ENCODE data around the gene LGALS1. TPM values are rescaled to one million over a fixed set of nuclear protein-coding genes. Genes with fewer than 3 reads are reported as not detected.
"Not testable (repeated sequence)": the region's sequence is repeated elsewhere in the genome, so short reads cannot be mapped to it uniquely, and the experiment has no call there.

The LGALS1 gene
- total and polyA plus RNA-seq, 5 donors from 2014 or later = 209 to 829 (median 402) TPM

DNA sequence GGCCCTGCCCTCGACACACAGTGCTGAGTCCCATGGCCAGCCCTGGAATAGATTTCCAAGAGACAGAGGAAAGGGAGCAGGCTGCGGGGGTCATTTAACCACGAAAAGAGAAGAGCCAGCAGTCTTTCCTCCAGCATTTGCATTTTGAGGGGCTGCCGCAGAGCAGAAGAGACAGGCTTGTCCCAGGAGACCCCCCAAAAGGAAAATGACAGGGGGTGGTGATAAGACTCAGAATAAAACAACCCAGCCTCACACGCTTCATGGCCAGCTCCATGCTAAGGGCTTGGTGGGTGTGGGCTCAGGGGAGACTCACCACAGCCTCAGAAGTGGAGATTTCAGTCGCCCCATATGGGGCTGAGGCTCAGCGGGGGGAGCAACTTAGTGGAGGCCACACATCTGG lies 38.3 kb downstream of the LGALS1 start:
- Mint-ChIP-seq H3K9me3 (no peaks in the 10 kb centered on the region), H3K4me3 (no peak overlapping the region), H3K4me1 (peaks cover 0 to 3% (median 0%) of the 10 kb centered on the region in 4 donors), H3K36me3 (peaks cover 14% of the 10 kb centered on the region), H3K27me3 (no peaks in the 10 kb centered on the region), H3K27ac (no peak overlapping the region)
- no peak for ATAC-seq (ENCODE audit: low read depth in 2 of 2)
- Histone ChIP-seq H3K9me3 (ENCODE audit: control insufficient read depth in 2 of 2, low read length in 2 of 2) (no peaks in the 10 kb centered on the region), H3K27me3 (ENCODE audit: control insufficient read depth, insufficient read depth, low read length) (no peaks in the 10 kb centered on the region), H3K4me3 (ENCODE audit: low read depth, low read length) (no peak overlapping the region), H3K36me3 (ENCODE audit: control insufficient read depth, insufficient read depth, low read length) (no peaks in the 10 kb centered on the region), H3K27ac (ENCODE audit: insufficient read depth, low read length, poor library complexity, severe bottlenecking) (no peak overlapping the region), H3K4me1 (ENCODE audit: control insufficient read depth, insufficient read depth, low read length, poor library complexity, severe bottlenecking) (no peaks in the 10 kb centered on the region)
- DNase-seq = no peak

GRCh38 chr22:37714634-37715033 lies 39.2 kb downstream of the LGALS1 start:
- Mint-ChIP-seq H3K27me3 (no peaks in the 10 kb centered on the region), H3K27ac (no peak overlapping the region), H3K4me1 (peaks cover 0 to 3% (median 0%) of the 10 kb centered on the region in 4 donors), H3K4me3 (no peak overlapping the region), H3K9me3 (no peaks in the 10 kb centered on the region), H3K36me3 (peaks cover 14% of the 10 kb centered on the region)
- Histone ChIP-seq H3K4me3 (ENCODE audit: low read depth, low read length) (no peak overlapping the region), H3K9me3 (ENCODE audit: control insufficient read depth in 2 of 2, low read length in 2 of 2) (no peaks in the 10 kb centered on the region), H3K4me1 (ENCODE audit: control insufficient read depth, insufficient read depth, low read length, poor library complexity, severe bottlenecking) (no peaks in the 10 kb centered on the region), H3K27ac (ENCODE audit: insufficient read depth, low read length, poor library complexity, severe bottlenecking) (no peak overlapping the region), H3K27me3 (ENCODE audit: control insufficient read depth, insufficient read depth, low read length) (no peaks in the 10 kb centered on the region), H3K36me3 (ENCODE audit: control insufficient read depth, insufficient read depth, low read length) (no peaks in the 10 kb centered on the region)
- DNase-seq (no peak), ATAC-seq (ENCODE audit: low read depth in 2 of 2) (no peak)

DNA sequence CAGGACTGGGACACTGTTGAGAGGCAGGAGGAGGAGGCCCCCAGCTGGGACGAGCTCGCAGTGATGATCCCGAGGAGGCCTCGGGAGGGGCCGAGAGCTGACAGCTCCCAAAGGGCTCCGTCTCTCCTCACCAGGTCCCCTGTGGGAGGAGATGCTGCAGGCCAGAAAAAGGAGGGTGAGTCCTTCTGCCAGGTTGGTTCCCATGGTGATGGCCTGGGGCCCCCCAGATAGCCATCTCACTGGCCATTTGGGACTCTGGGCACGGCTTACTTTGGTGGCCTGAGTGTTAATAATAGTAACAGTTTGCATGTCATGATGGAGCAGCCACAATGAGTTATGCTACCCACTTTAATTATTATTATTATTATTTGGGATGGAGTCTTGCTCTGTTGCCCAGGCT lies 40.3 kb downstream of the LGALS1 start:
- H3K9me3 ChIP-seq (ENCODE audit: control insufficient read depth in 2 of 2, low read length in 2 of 2) = no peaks in the 10 kb centered on the region
- no peak for DNase-seq
- Mint-ChIP-seq H3K36me3 (peaks cover 10% of the 10 kb centered on the region), H3K27ac (no peak overlapping the region), H3K27me3 (no peaks in the 10 kb centered on the region), H3K9me3 (peaks cover 0 to 2% (median 0%) of the 10 kb centered on the region in 7 donors), H3K4me1 (no peaks in the 10 kb centered on the region), H3K4me3 (no peak overlapping the region)
- H3K36me3 ChIP-seq (ENCODE audit: control insufficient read depth, insufficient read depth, low read length) = no peaks in the 10 kb centered on the region
- no peaks in the 10 kb centered on the region for H3K4me1 ChIP-seq (ENCODE audit: control insufficient read depth, insufficient read depth, low read length, poor library complexity, severe bottlenecking)
- H3K4me3 ChIP-seq (ENCODE audit: low read depth, low read length) = no peak overlapping the region
- ATAC-seq (ENCODE audit: low read depth in 2 of 2) = no peak
- no peak overlapping the region for H3K27ac ChIP-seq (ENCODE audit: insufficient read depth, low read length, poor library complexity, severe bottlenecking)
- H3K27me3 ChIP-seq (ENCODE audit: control insufficient read depth, insufficient read depth, low read length) = no peaks in the 10 kb centered on the region

DNA sequence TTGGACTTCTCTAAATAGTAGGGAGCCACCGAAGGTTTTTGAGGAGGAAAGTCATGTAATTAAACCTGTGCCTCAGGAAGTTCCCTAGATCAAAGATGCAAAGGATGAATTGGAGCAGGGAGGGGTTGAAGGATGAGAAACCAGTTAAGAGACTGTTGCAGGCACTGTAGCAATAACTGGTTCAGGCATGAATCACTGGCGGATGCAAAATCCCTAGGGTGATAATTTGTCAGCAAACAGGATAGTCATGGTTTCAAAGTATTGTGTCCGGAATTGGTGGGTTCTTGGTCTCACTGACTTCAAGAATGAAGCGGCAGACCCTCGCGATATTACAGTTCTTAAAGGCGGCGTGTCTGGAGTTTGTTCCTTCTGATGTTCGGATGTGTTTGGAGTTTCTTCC lies 41.3 kb downstream of the LGALS1 start:
- H3K4me1 Mint-ChIP-seq = no peaks in the 10 kb centered on the region
- Histone ChIP-seq H3K27ac (ENCODE audit: insufficient read depth, low read length, poor library complexity, severe bottlenecking) (no peak overlapping the region), H3K4me3 (ENCODE audit: low read depth, low read length) (no peak overlapping the region), H3K9me3 (ENCODE audit: control insufficient read depth in 2 of 2, low read length in 2 of 2) (no peaks in the 10 kb centered on the region), H3K4me1 (ENCODE audit: control insufficient read depth, insufficient read depth, low read length, poor library complexity, severe bottlenecking) (no peaks in the 10 kb centered on the region), H3K27me3 (ENCODE audit: control insufficient read depth, insufficient read depth, low read length) (no peaks in the 10 kb centered on the region), H3K36me3 (ENCODE audit: control insufficient read depth, insufficient read depth, low read length) (no peaks in the 10 kb centered on the region)
- H3K27ac Mint-ChIP-seq = no peak overlapping the region
- DNase-seq (no peak), ATAC-seq (ENCODE audit: low read depth in 2 of 2) (no peak)
- H3K27me3 Mint-ChIP-seq = no peaks in the 10 kb centered on the region
- H3K9me3 Mint-ChIP-seq = peaks cover 0 to 2% (median 0%) of the 10 kb centered on the region in 7 donors
- no peak overlapping the region for H3K4me3 Mint-ChIP-seq
- H3K36me3 Mint-ChIP-seq = peaks cover 10% of the 10 kb centered on the region

GRCh38 chr22:37717235-37717634 lies 41.8 kb downstream of the LGALS1 start:
- not testable (repeated sequence) for H3K27ac Mint-ChIP-seq; ATAC-seq (ENCODE audit: low read depth in 2 of 2); H3K4me1 ChIP-seq (ENCODE audit: control insufficient read depth, insufficient read depth, low read length, poor library complexity, severe bottlenecking); H3K4me3 Mint-ChIP-seq; H3K9me3 ChIP-seq (ENCODE audit: control insufficient read depth in 2 of 2, low read length in 2 of 2); H3K4me1 Mint-ChIP-seq; H3K27ac ChIP-seq (ENCODE audit: insufficient read depth, low read length, poor library complexity, severe bottlenecking); DNase-seq; H3K9me3 Mint-ChIP-seq; H3K27me3 ChIP-seq (ENCODE audit: control insufficient read depth, insufficient read depth, low read length); H3K4me3 ChIP-seq (ENCODE audit: low read depth, low read length); H3K27me3 Mint-ChIP-seq; H3K36me3 ChIP-seq (ENCODE audit: control insufficient read depth, insufficient read depth, low read length)
- H3K36me3 Mint-ChIP-seq = peaks cover 10% of the 10 kb centered on the region

DNA sequence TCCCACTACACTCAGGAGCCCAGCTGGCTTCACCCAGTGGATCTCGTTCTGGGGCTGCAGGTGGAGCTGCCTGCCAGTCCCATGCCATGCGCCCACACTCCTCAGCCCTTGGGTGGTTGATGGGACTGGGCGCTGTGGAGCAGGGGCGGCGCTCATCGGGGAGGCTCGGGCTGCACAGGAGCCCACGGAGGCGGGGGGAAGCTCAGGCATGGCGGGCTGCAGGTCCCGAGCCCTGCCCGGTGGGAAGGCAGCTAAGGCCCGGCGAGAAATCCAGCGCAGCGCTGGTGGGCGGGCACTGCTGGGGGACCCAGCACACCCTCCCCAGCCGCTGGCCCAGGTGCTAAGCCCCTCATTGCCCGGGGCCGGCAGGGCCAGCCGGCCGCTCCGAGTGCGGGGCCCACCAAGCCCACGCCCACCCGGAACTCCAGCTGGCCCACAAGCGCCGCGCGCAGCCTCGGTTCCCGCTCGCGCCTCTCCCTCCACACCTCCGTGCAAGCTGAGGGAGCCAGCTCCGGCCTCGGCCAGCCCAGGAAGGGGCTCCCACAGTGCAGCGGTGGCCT lies 42.4 kb downstream of the LGALS1 start:
- H3K36me3 Mint-ChIP-seq = peaks cover 10% of the 10 kb centered on the region
- not testable (repeated sequence) for ATAC-seq (ENCODE audit: low read depth in 2 of 2); H3K27me3 Mint-ChIP-seq; H3K4me1 ChIP-seq (ENCODE audit: control insufficient read depth, insufficient read depth, low read length, poor library complexity, severe bottlenecking); H3K27me3 ChIP-seq (ENCODE audit: control insufficient read depth, insufficient read depth, low read length); H3K27ac ChIP-seq (ENCODE audit: insufficient read depth, low read length, poor library complexity, severe bottlenecking); H3K36me3 ChIP-seq (ENCODE audit: control insufficient read depth, insufficient read depth, low read length); H3K9me3 ChIP-seq (ENCODE audit: control insufficient read depth in 2 of 2, low read length in 2 of 2); H3K4me3 ChIP-seq (ENCODE audit: low read depth, low read length); H3K4me3 Mint-ChIP-seq; DNase-seq; H3K9me3 Mint-ChIP-seq; H3K4me1 Mint-ChIP-seq; H3K27ac Mint-ChIP-seq

DNA sequence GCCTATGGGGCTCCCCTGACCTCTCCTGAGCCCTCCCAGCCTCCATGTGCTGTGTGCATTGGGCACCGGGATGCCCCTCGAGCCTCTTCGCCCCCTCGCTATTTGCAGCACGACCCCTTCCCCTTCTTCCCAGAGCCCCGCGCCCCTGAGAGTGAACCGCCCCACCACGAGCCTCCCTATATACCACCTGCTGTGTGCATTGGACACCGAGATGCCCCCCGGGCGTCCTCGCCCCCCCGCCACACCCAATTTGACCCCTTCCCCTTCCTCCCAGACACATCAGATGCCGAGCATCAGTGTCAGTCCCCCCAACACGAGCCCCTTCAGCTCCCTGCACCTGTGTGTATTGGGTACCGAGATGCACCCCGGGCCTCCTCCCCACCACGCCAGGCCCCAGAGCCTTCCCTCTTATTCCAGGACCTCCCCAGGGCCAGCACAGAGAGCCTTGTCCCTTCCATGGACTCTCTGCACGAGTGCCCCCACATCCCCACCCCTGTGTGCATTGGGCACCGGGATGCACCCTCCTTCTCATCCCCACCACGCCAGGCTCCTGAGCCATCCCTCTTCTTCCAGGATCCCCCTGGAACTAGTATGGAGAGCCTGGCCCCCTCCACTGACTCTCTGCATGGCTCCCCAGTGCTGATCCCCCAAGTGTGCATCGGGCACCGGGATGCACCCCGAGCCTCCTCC lies 50.3 kb downstream of the LGALS1 start:
- DNase-seq = no peak
- H3K4me1 ChIP-seq (ENCODE audit: control insufficient read depth, insufficient read depth, low read length, poor library complexity, severe bottlenecking) = no peaks in the 10 kb centered on the region
- peaks cover 0 to 5% (median 0%) of the 10 kb centered on the region in 4 donors for H3K4me1 Mint-ChIP-seq
- no peak overlapping the region for H3K27ac ChIP-seq (ENCODE audit: insufficient read depth, low read length, poor library complexity, severe bottlenecking)
- H3K36me3 ChIP-seq (ENCODE audit: control insufficient read depth, insufficient read depth, low read length) = no peaks in the 10 kb centered on the region
- no peaks in the 10 kb centered on the region for H3K9me3 ChIP-seq (ENCODE audit: control insufficient read depth in 2 of 2, low read length in 2 of 2)
- no peak overlapping the region for H3K4me3 Mint-ChIP-seq
- no peaks in the 10 kb centered on the region for H3K27me3 Mint-ChIP-seq
- no peak overlapping the region for H3K4me3 ChIP-seq (ENCODE audit: low read depth, low read length)
- no peak overlapping the region for H3K27ac Mint-ChIP-seq
- no peak for ATAC-seq (ENCODE audit: low read depth in 2 of 2)
- no peaks in the 10 kb centered on the region for H3K27me3 ChIP-seq (ENCODE audit: control insufficient read depth, insufficient read depth, low read length)
- H3K36me3 Mint-ChIP-seq = peaks cover 11% of the 10 kb centered on the region
- H3K9me3 Mint-ChIP-seq = no peaks in the 10 kb centered on the region
